OCI-LY1 (cell line): ENCODE measurements around the gene FHIT.

ENCODE experiments used
- H2AFZ ChIP-seq: fragments of 200-600 bp; sonication (generic), shearing (Covaris generic); 2 replicates; pipeline ENCODE4 v1.6.0; 2014; ENCODE audit warnings: antibody characterized with exemption, mild to moderate bottlenecking, low read length
- H3F3A ChIP-seq: fragments of 200-600 bp; sonication (generic), shearing (Covaris generic); 2 replicates; pipeline ENCODE4 v1.6.0; 2014; ENCODE audit warnings: mild to moderate bottlenecking, antibody characterized with exemption, low read length, moderate library complexity; ENCODE audit not compliant: insufficient read depth
- H3K27ac ChIP-seq: fragments of 200-600 bp; sonication (generic); 2 replicates; pipeline ENCODE4 v1.5.1; 2014; ENCODE audit warnings: low read length, mixed run types, mild to moderate bottlenecking, low read depth; ENCODE audit not compliant: poor library complexity, severe bottlenecking
- H3K27me3 ChIP-seq: fragments of 200-600 bp; sonication (generic); 2 replicates; pipeline ENCODE4 v1.6.0; 2014; ENCODE audit warnings: antibody characterized with exemption, mild to moderate bottlenecking, low read length, moderate library complexity; ENCODE audit not compliant: insufficient read depth
- H3K36me3 ChIP-seq: fragments of 200-600 bp; sonication (generic); 2 replicates; pipeline ENCODE4 v1.6.1; 2014; ENCODE audit warnings: mild to moderate bottlenecking, antibody characterized with exemption, low read length, moderate library complexity, mixed read lengths; ENCODE audit not compliant: insufficient read depth
- H3K4me1 ChIP-seq: fragments of 200-600 bp; sonication (generic); 2 replicates; pipeline ENCODE4 v1.5.1; 2014; ENCODE audit warnings: mild to moderate bottlenecking, low read length, moderate library complexity; ENCODE audit not compliant: insufficient read depth, severe bottlenecking
- H3K4me2 ChIP-seq: fragments of 200-600 bp; sonication (generic), shearing (Covaris generic); 2 replicates; pipeline ENCODE4 v1.6.1; 2014; ENCODE audit warnings: low read length
- H3K4me3 ChIP-seq: fragments of 200-600 bp; sonication (generic); 2 replicates; pipeline ENCODE4 v1.5.1; 2014; ENCODE audit warnings: low read length, low read depth, mild to moderate bottlenecking, mixed read lengths; ENCODE audit not compliant: poor library complexity, severe bottlenecking
- H3K79me2 ChIP-seq: fragments of 200-600 bp; shearing (Covaris generic); 2 replicates; pipeline ENCODE4 v1.6.1; 2016; ENCODE audit warnings: mixed run types, low read length, mixed read lengths; ENCODE audit not compliant: insufficient read depth
- H3K9ac ChIP-seq: fragments of 200-600 bp; sonication (generic), shearing (Covaris generic); 2 replicates; pipeline ENCODE4 v1.6.1; 2014; ENCODE audit warnings: mild to moderate bottlenecking, low read length, mixed read lengths
- H3K9me2 ChIP-seq: fragments of 200-600 bp; sonication (generic), shearing (Covaris generic); 2 replicates; pipeline ENCODE4 v1.6.1; 2014; ENCODE audit warnings: low read depth, mild to moderate bottlenecking, low read length, mixed read lengths
- H3K9me3 ChIP-seq: fragments of 200-600 bp; shearing (Covaris generic); 2 replicates; pipeline ENCODE4 v1.6.1; 2014; ENCODE audit warnings: low read length, mixed read lengths
- H4K20me1 ChIP-seq: fragments of 200-600 bp; sonication (generic), shearing (Covaris generic); 2 replicates; pipeline ENCODE4 v1.6.0; 2016; ENCODE audit warnings: mild to moderate bottlenecking, low read length; ENCODE audit not compliant: insufficient read depth
- EZH2 ChIP-seq: fragments of 200-600 bp; sonication (generic), shearing (Covaris generic); IDR thresholded peaks from 2 replicates; pipeline ENCODE4 v1.8.0; 2017; ENCODE audit warnings: borderline replicate concordance, mixed run types, mild to moderate bottlenecking, antibody characterized with exemption, low read length, moderate library complexity, mixed read lengths
- TF ChIP-seq, protein P1 (sequence below): fragments of 200-600 bp; sonication (generic), shearing (Covaris generic); IDR thresholded peaks from 2 replicates; pipeline ENCODE4 v1.5.1; 2017; ENCODE audit warnings: mild to moderate bottlenecking, antibody characterized with exemption, low read length, moderate library complexity, mixed read lengths

The FHIT gene

GRCh38 chr3:60453326-60453725 is 797.9 kb downstream of the FHIT start:
- H3K4me1 ChIP-seq, result no peaks in the 10 kb centered on the region
- no peak overlapping the region for H3K27ac ChIP-seq
- no peaks in the 10 kb centered on the region for H3K9me3 ChIP-seq
- no peaks in the 10 kb centered on the region for H3K79me2 ChIP-seq
- no peaks in the 10 kb centered on the region for H3F3A ChIP-seq
- no peaks in the 10 kb centered on the region for H3K27me3 ChIP-seq
- H3K4me3 ChIP-seq, result no peak overlapping the region
- no peak overlapping the region for H2AFZ ChIP-seq
- H3K9ac ChIP-seq, result no peak overlapping the region
- no peaks in the 10 kb centered on the region for H3K36me3 ChIP-seq
- no peaks in the 10 kb centered on the region for H3K9me2 ChIP-seq
- H3K4me2 ChIP-seq, result no peak overlapping the region
- TF ChIP-seq, protein P1, sequence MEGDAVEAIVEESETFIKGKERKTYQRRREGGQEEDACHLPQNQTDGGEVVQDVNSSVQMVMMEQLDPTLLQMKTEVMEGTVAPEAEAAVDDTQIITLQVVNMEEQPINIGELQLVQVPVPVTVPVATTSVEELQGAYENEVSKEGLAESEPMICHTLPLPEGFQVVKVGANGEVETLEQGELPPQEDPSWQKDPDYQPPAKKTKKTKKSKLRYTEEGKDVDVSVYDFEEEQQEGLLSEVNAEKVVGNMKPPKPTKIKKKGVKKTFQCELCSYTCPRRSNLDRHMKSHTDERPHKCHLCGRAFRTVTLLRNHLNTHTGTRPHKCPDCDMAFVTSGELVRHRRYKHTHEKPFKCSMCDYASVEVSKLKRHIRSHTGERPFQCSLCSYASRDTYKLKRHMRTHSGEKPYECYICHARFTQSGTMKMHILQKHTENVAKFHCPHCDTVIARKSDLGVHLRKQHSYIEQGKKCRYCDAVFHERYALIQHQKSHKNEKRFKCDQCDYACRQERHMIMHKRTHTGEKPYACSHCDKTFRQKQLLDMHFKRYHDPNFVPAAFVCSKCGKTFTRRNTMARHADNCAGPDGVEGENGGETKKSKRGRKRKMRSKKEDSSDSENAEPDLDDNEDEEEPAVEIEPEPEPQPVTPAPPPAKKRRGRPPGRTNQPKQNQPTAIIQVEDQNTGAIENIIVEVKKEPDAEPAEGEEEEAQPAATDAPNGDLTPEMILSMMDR, result no peak
- TF ChIP-seq EZH2, result no peak
- H4K20me1 ChIP-seq, result no peaks in the 10 kb centered on the region

DNA sequence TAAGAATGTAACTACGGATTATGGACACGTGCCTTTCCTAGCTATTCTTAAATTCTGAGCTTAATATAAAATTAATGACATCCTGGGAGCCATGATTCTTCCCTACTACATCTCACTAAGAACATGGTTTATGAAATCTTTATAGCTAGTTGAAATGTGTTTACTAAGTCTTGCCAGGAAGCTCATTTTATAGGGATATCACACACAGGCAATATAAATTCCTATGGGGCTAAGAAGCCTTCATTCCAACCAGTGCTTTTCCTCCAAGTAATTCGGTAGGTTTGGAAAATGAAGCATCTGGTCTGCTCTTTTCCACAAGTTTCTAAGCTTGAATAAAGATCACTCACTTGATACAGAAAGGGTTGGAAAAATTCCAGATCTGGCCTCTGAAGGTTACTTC is 802.6 kb downstream of the FHIT start:
- Histone ChIP-seq H3K27me3 (no peaks in the 10 kb centered on the region), H3K4me3 (no peak overlapping the region), H3K9me3 (no peaks in the 10 kb centered on the region), H3K4me1 (no peaks in the 10 kb centered on the region), H2AFZ (no peak overlapping the region), H3K9me2 (no peaks in the 10 kb centered on the region), H3K27ac (no peak overlapping the region), H3K9ac (no peak overlapping the region), H3K79me2 (no peaks in the 10 kb centered on the region), H4K20me1 (no peaks in the 10 kb centered on the region), H3K36me3 (no peaks in the 10 kb centered on the region), H3F3A (no peaks in the 10 kb centered on the region), H3K4me2 (no peak overlapping the region)
- TF ChIP-seq EZH2, result no peak
- TF ChIP-seq, protein P1, result no peak

GRCh38 chr3:60445446-60445845 is 805.8 kb downstream of the FHIT start:
- Histone ChIP-seq H3K27ac (no peak overlapping the region), H3K9ac (no peak overlapping the region)

More at GRCh38 chr3:60445446-60445845, 805.8 kb downstream of the FHIT start:
- Histone ChIP-seq H3K4me3 (no peak overlapping the region), H3F3A (no peaks in the 10 kb centered on the region), H3K36me3 (no peaks in the 10 kb centered on the region), H3K4me2 (no peak overlapping the region), H3K79me2 (no peaks in the 10 kb centered on the region), H3K4me1 (no peaks in the 10 kb centered on the region), H3K9me3 (no peaks in the 10 kb centered on the region), H2AFZ (no peak overlapping the region), H4K20me1 (no peaks in the 10 kb centered on the region), H3K9me2 (no peaks in the 10 kb centered on the region), H3K27me3 (no peaks in the 10 kb centered on the region)
- TF ChIP-seq EZH2, result no peak
- TF ChIP-seq, protein P1, result no peak
